Activated CD4-positive, alpha-beta T cell treated with anti-CD3 and anti-CD28 coated beads, Interleukin-2, amount 50 U/mL, for 48 hours (primary cell): Measurements from ENCODE around the gene ARID2.

Experiments used
- DNase-seq, 2 experiments: peaks; one replicate each; pipeline ENCODE4 v3.0.0-alpha.2; 2020

The ARID2 gene

GRCh38 chr12:45725631-45726602 is 3.6 kb upstream of the ARID2 start:
- peak; percentile 10 to 27 for DNase-seq

- DNase-seq = peak; percentile 43 to 51
Observed at GRCh38 chr12:45726603-45727300, 2.8 kb upstream of the ARID2 start.

- peak; percentile 85 to 89 for DNase-seq
Observed at GRCh38 chr12:45727301-45727979, 2.1 kb upstream of the ARID2 start.

DNA sequence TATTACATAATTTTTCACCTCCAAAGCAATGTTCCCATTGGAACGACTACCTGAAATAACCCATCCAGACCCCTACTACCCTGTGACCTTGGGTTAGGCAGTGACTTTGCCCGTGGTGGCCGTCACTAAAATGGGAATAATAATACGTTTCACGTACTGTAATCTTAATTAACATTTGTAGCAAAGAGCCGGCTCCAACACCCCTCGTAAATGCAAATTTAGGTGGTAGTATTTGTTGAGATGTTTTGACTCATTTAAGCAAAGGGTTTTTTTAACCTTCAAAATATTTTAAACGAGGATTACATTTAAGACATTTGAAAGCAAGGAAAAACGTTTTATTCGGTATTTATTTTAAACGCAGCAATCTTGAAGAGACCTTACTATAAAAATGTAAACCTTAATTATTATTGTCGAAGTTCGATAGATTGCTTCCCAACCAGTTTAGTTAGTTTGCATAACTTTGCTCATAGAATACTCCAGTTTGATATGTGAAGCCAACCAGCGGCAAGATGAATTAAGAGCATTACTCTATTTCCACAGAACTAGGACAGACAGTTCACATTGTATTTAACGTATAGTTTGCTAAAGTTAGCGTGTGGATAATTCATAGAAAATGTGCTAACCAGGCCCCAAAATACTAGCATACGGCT is 1.4 kb upstream of the ARID2 start:
- no peak for DNase-seq

- DNase-seq = peak; percentile 93 to 95
Observed at GRCh38 chr12:45728630-45729232, 775 bp upstream of the ARID2 start.

GRCh38 chr12:45730084-45730347 is 510 bp downstream of the ARID2 start:
- DNase-seq = peak; percentile 43 to 55

DNA sequence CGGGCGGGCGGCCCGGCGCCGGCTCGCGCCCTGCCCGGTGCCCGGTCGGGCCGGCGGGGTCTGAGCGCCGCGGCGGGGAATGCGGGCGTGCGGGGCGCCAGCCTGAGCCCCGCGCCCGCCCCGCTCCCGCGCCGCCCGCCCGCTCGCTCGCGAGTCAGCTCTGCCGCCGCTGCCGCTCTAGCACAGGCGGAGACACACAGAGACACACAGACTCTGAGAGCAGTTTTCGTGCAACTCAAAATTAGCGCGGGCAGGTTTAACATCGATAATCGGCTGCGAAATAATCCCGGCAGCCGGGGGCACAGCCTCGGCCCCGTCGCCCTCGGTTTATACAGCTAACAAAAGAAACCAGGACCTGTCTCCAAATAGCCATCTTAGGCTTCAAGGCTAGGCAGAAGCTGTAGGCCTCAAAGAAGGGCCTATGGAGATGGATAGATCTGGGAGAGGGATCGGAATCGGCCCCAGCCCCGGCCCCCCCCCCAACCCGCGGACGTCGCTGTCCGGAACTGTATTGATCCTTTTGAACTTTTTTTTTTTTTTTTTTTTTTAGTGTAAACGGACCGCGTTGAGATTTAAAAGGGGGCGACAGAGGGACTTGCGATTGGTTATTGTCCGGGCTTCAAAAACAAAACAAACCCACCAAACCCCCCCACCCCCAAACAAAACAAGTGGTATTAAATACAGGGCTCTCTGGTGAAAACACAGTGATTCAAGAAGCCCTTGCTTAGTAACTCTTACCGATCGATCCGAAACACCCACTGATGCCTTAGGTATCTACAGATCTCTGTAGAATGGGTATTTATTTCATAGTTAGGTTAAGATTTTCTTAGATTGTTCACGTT is 1.1 kb downstream of the ARID2 start:
- DNase-seq = peak; percentile 53 to 60

- no peak for DNase-seq
Observed at GRCh38 chr12:45731190-45731775, 1.8 kb downstream of the ARID2 start.

GRCh38 chr12:45732250-45732649 is 2.7 kb downstream of the ARID2 start:
- no peak for DNase-seq

- DNase-seq = no peak
Observed at GRCh38 chr12:45732936-45733335, 3.4 kb downstream of the ARID2 start.

- no peak for DNase-seq
Observed at GRCh38 chr12:45737638-45738037, 8.1 kb downstream of the ARID2 start.

DNA sequence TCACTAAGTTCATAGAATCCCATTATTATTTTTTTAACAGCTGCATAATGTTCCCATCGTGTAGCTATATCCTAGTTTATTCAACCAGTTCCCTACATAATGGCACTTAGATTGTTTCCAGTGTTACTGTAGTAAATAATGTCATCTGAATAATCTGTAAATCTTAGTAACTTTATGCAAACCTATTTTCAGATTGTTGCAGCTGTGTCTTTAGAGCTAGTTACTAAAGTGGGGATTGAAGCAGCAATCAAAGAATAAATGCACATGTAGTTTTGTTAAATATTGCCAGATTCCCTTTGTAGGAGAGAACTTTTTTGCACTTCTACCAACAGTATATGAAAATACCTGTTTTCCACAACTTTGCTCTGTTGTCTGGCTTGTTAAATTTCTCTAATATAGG is 13.1 kb downstream of the ARID2 start:
- no peak for DNase-seq

DNA sequence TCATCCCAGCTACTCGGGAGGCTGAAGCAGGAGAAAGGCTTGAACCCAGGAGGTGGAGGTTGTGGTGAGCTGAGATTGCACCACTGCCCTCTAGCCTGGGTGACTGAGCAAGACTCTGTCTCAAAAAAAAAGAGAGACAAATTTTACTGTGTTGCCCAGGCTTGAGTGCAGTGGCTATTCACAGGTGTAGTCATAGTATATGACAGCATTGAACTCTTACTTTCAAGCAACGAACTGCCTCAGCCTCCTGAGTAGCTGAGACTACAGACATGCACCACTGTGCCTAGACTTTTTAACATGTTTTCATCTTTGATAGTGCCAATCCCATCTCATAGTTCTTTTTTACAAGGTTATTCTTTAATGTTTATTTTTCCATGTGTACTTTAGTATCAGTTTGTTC is 13.7 kb downstream of the ARID2 start:
- DNase-seq = no peak

DNA sequence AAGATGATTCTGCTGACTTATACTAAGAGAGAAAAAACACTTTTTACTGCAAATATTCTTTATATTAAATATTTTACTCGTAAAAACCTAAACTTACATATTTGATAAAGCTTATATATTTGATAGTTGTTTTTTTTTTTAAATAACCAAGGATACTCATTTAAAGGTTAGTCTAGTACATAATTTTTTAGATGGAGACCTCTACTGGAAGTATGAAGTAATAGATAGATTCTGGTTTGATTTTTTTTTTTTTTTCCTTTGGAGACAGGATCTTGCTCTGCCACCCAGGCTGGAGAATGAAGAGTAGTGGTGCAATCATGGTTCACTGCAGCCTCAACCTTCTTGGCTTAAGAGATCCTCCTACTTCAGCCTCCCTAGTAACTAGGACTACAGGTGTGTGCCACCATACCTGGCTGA is 16.4 kb downstream of the ARID2 start:
- no peak for DNase-seq

DNA sequence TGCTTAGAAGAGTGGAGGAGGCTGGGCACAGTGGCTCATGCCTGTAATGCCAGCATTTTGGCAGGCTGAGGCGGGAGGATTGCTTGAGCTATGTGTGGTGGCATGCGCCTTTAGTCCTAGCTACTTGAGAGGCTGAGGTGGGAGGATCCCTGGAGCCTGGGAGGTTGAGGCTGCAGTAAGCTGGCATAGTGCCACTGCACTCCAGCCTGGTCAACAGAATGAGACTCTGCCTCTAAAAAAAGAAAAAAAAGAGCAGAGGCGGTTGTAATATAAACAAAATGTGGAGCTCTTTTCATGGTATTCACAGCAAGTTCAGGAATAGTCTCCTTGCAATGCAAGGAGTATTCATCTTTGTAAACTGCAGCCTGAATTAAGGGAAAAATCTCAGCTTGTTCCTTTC is 27.2 kb downstream of the ARID2 start:
- DNase-seq = no peak

- DNase-seq = no peak
Observed at GRCh38 chr12:45757172-45757571, 27.7 kb downstream of the ARID2 start.

DNA sequence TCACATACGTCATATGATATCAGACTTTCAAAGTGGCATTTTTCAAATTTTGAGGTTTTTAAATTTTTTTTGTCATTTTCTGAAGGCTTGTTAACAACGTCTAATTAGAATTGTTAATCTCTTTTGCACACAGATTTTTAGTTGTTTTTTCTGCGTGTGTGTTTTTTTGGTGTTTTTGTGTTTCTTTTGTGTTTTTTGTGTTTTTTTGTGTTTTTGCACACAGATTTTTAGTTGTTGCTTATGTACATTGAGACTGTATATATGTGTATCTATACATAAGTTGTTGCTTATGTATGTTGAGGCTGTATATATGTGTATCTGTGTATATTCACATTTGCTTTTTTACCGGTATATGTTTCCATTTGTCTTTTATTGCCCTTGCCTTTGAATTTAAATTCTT is 30.8 kb downstream of the ARID2 start:
- no peak for DNase-seq

GRCh38 chr12:45762185-45763110 is 32.9 kb downstream of the ARID2 start:
- DNase-seq = no peak

GRCh38 chr12:45763381-45763780 is 33.9 kb downstream of the ARID2 start:
- DNase-seq = no peak

- no peak for DNase-seq
Observed at GRCh38 chr12:45768194-45768593, 38.7 kb downstream of the ARID2 start.
